22Rv1 (cell line): ENCODE measurements around the gene PDZD7.

Source experiments
- H3K27ac ChIP-seq: fragments of 450-650 bp; 2 replicates; pipeline ENCODE4 v1.5.1; 2017
- ZFX ChIP-seq: fragments of 450-650 bp; IDR thresholded peaks from 2 replicates; pipeline ENCODE4 v1.6.1; 2017; ENCODE audit warnings: antibody characterized with exemption, borderline replicate concordance
- TF ChIP-seq, protein P1 (sequence below): fragments of 450-650 bp; IDR thresholded peaks from 2 replicates; pipeline ENCODE4 v1.5.1; 2017; ENCODE audit warnings: mild to moderate bottlenecking

PDZD7 gene

DNA sequence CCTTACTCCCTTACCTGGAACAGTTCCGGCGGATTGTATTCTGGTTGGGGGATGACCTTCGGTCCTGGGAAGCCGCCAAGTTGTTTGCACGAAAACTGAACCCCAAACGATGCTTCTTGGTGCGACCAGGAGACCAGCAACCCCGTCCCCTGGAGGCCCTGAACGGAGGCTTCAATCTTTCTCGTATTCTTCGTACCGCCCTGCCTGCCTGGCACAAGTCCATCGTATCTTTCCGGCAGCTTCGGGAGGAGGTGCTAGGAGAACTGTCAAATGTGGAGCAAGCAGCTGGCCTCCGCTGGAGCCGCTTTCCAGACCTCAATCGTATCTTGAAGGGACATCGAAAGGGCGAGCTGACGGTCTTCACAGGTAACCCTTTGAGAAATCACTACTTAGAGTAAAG, 41.8 kb downstream of the PDZD7 start:
- no peak overlapping the region for H3K27ac ChIP-seq
- TF ChIP-seq ZFX = no peak
- TF ChIP-seq, protein P1, sequence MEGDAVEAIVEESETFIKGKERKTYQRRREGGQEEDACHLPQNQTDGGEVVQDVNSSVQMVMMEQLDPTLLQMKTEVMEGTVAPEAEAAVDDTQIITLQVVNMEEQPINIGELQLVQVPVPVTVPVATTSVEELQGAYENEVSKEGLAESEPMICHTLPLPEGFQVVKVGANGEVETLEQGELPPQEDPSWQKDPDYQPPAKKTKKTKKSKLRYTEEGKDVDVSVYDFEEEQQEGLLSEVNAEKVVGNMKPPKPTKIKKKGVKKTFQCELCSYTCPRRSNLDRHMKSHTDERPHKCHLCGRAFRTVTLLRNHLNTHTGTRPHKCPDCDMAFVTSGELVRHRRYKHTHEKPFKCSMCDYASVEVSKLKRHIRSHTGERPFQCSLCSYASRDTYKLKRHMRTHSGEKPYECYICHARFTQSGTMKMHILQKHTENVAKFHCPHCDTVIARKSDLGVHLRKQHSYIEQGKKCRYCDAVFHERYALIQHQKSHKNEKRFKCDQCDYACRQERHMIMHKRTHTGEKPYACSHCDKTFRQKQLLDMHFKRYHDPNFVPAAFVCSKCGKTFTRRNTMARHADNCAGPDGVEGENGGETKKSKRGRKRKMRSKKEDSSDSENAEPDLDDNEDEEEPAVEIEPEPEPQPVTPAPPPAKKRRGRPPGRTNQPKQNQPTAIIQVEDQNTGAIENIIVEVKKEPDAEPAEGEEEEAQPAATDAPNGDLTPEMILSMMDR = no peak

- TF ChIP-seq, protein P1 = no peak
- TF ChIP-seq ZFX = no peak
- no peak overlapping the region; the same call in 1 of the 2 replicates for H3K27ac ChIP-seq
Observed at GRCh38 chr10:100988166-100988565, 42.8 kb downstream of the PDZD7 start.

DNA sequence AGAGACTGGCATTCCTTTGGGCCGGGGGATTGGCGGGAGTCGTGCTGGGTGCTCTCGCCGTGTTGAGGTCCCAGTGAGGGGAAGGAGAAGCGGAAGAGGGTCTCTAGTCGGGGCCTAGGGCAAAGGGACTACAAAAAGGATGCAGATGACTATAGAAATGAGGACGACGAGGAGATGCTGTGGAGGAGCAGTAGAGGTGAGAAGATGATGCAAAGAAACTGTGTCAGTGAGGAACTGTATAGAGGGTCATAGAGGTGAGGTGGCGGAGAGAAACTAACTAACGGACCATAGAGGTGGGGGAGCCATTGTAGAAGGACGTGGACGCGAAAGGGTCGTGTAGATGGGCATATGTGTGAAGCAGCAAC, 43.3 kb downstream of the PDZD7 start:
- TF ChIP-seq, protein P1 = no peak
- no peak for TF ChIP-seq ZFX
- peak overlapping the region; percentile 92 for H3K27ac ChIP-seq

GRCh38 chr10:100986952-100987684, 43.8 kb downstream of the PDZD7 start, which contains the start of the genes MRPL43 and TWNK:
Gene MRPL43 (minus strand): TSS chr10:100987497. CDS start chr10:100987443, 54 bp downstream.
Gene TWNK (plus strand): TSS chr10:100987543. CDS start chr10:100988211, 668 bp downstream.
- H3K27ac ChIP-seq = peak within 1 kb of the TSS; percentile 92
- TF ChIP-seq, protein P1 = no peak
- no peak for TF ChIP-seq ZFX

GRCh38 chr10:100986623-100986951, 44.3 kb downstream of the PDZD7 start:
- TF ChIP-seq, protein P1 = no peak
- H3K27ac ChIP-seq = peak overlapping the region; percentile 92

- H3K27ac ChIP-seq = peak overlapping the region; percentile 92; the same call in 1 of the 2 replicates
- no peak for TF ChIP-seq ZFX
- TF ChIP-seq, protein P1 = no peak
Observed at GRCh38 chr10:100985336-100985735, 45.6 kb downstream of the PDZD7 start.

- TF ChIP-seq, protein P1 = no peak
- no peak for TF ChIP-seq ZFX
- no peak overlapping the region for H3K27ac ChIP-seq
Observed at GRCh38 chr10:100984672-100985177, 46.2 kb downstream of the PDZD7 start.
